Immature natural killer cell (primary cell): ENCODE results near the gene ANK2. TPM values are rescaled to one million over a fixed set of nuclear protein-coding genes. Genes with fewer than 3 reads are reported as not detected.
"Not testable (repeated sequence)": the region's sequence is repeated elsewhere in the genome, so short reads cannot be mapped to it uniquely, and the experiment has no call there.

Experiments used
- DNase-seq, 3 donors: peaks; one replicate each; pipeline ENCODE4 v3.0.0; 2022; ENCODE audit warnings: mixed read lengths in 1 of 3
- H3K27ac Mint-ChIP-seq, 6 donors: one replicate each; pipeline ENCODE4 v1.8.0; 2020; ENCODE audit warnings: mixed read lengths in 6 of 6, mild to moderate bottlenecking in 5 of 6, inconsistent platforms in 4 of 6, moderate library complexity in 3 of 6
- H3K27me3 Mint-ChIP-seq, 3 donors: one replicate each; pipeline ENCODE4 v1.8.0; 2020 to 2021; ENCODE audit warnings: low read depth in 3 of 3, mild to moderate bottlenecking in 3 of 3, mixed read lengths in 3 of 3, moderate library complexity in 3 of 3, inconsistent platforms in 1 of 3
- H3K36me3 Mint-ChIP-seq, 3 donors: one replicate each; pipeline ENCODE4 v1.8.0; 2020; ENCODE audit warnings: mixed read lengths in 3 of 3, inconsistent platforms in 2 of 3, mild to moderate bottlenecking in 2 of 3
- H3K4me1 Mint-ChIP-seq, 2 donors: one replicate each; pipeline ENCODE4 v1.8.0; 2020; ENCODE audit warnings: inconsistent platforms in 2 of 2, mild to moderate bottlenecking in 2 of 2, mixed read lengths in 2 of 2, moderate library complexity in 1 of 2
- H3K4me3 Mint-ChIP-seq, 5 donors: one replicate each; pipeline ENCODE4 v1.8.0; 2020; ENCODE audit warnings: mild to moderate bottlenecking in 5 of 5, mixed read lengths in 5 of 5, inconsistent platforms in 3 of 5, moderate library complexity in 3 of 5
- H3K9me3 Mint-ChIP-seq, 6 donors: one replicate each; pipeline ENCODE4 v1.8.0; 2020; ENCODE audit warnings: mild to moderate bottlenecking in 6 of 6, mixed read lengths in 6 of 6, inconsistent platforms in 4 of 6, moderate library complexity in 3 of 6
- polyA plus RNA-seq, 3 donors: library from polyadenylated mRNA; unstranded; fragments of 300-500 nt; fragmentation: Illumina TruSeq; gene quantifications; one replicate each; pipeline ENCODE4 v1.2.3, GENCODE V29; 2021

ANK2 gene
- polyA plus RNA-seq, 3 donors from 2014 or later: not detected

GRCh38 chr4:113179996-113180395 is 130.5 kb downstream of the ANK2 start:
- Mint-ChIP-seq H3K4me1 (no peaks in the 10 kb centered on the region), H3K27ac (no peak overlapping the region), H3K27me3 (peaks cover 0 to 5% (median 0%) of the 10 kb centered on the region in 3 donors), H3K36me3 (no peaks in the 10 kb centered on the region), H3K4me3 (no peak overlapping the region), H3K9me3 (peaks cover 0 to 2% (median 0%) of the 10 kb centered on the region in 6 donors)
- no peak for DNase-seq

- Mint-ChIP-seq H3K4me1 (no peaks in the 10 kb centered on the region), H3K36me3 (no peaks in the 10 kb centered on the region), H3K27me3 (peaks cover 0 to 4% (median 0%) of the 10 kb centered on the region in 3 donors), H3K9me3 (peaks cover 0 to 2% (median 0%) of the 10 kb centered on the region in 6 donors), H3K27ac (no peak overlapping the region), H3K4me3 (no peak overlapping the region)
- no peak for DNase-seq
Observed at GRCh38 chr4:113181289-113182007, 132.0 kb downstream of the ANK2 start.

- H3K4me1 Mint-ChIP-seq: no peaks in the 10 kb centered on the region
- no peak for DNase-seq
- H3K36me3 Mint-ChIP-seq: no peaks in the 10 kb centered on the region
- peaks cover 0 to 4% (median 0%) of the 10 kb centered on the region in 3 donors for H3K27me3 Mint-ChIP-seq
- peaks cover 0 to 2% (median 0%) of the 10 kb centered on the region in 6 donors for H3K9me3 Mint-ChIP-seq
- H3K4me3 Mint-ChIP-seq: no peak overlapping the region
- H3K27ac Mint-ChIP-seq: no peak overlapping the region
Observed at GRCh38 chr4:113183032-113183605, 133.7 kb downstream of the ANK2 start.

- not testable (repeated sequence) for H3K4me3 Mint-ChIP-seq, H3K27me3 Mint-ChIP-seq, H3K36me3 Mint-ChIP-seq, H3K4me1 Mint-ChIP-seq, H3K9me3 Mint-ChIP-seq, DNase-seq, H3K27ac Mint-ChIP-seq
Observed at GRCh38 chr4:113186220-113186619, 136.8 kb downstream of the ANK2 start.

GRCh38 chr4:113186913-113187312 is 137.5 kb downstream of the ANK2 start:
- no peak for DNase-seq
- no peaks in the 10 kb centered on the region for H3K4me1 Mint-ChIP-seq
- H3K4me3 Mint-ChIP-seq: no peak overlapping the region
- no peaks in the 10 kb centered on the region for H3K36me3 Mint-ChIP-seq
- H3K27me3 Mint-ChIP-seq: peaks cover 0 to 4% (median 0%) of the 10 kb centered on the region in 3 donors
- H3K9me3 Mint-ChIP-seq: peaks cover 0 to 2% (median 0%) of the 10 kb centered on the region in 6 donors
- no peak overlapping the region for H3K27ac Mint-ChIP-seq

- DNase-seq: no peak
- Mint-ChIP-seq H3K36me3 (no peaks in the 10 kb centered on the region), H3K27ac (no peak overlapping the region), H3K27me3 (peaks cover 0 to 4% (median 0%) of the 10 kb centered on the region in 3 donors), H3K4me1 (no peaks in the 10 kb centered on the region), H3K4me3 (no peak overlapping the region), H3K9me3 (peaks cover 0 to 2% (median 0%) of the 10 kb centered on the region in 6 donors)
Observed at GRCh38 chr4:113187358-113187757, 137.9 kb downstream of the ANK2 start.

GRCh38 chr4:113189546-113189945 is 140.1 kb downstream of the ANK2 start:
- H3K27me3 Mint-ChIP-seq: peaks cover 0 to 4% (median 0%) of the 10 kb centered on the region in 3 donors
- peaks cover 0 to 2% (median 0%) of the 10 kb centered on the region in 6 donors for H3K9me3 Mint-ChIP-seq
- H3K4me3 Mint-ChIP-seq: no peak overlapping the region
- DNase-seq: no peak
- H3K27ac Mint-ChIP-seq: no peak overlapping the region
- no peaks in the 10 kb centered on the region for H3K36me3 Mint-ChIP-seq
- no peaks in the 10 kb centered on the region for H3K4me1 Mint-ChIP-seq

- no peak overlapping the region for H3K27ac Mint-ChIP-seq
- no peaks in the 10 kb centered on the region for H3K36me3 Mint-ChIP-seq
- peaks cover 0 to 1% (median 0%) of the 10 kb centered on the region in 3 donors for H3K27me3 Mint-ChIP-seq
- no peaks in the 10 kb centered on the region for H3K4me1 Mint-ChIP-seq
- no peak overlapping the region for H3K4me3 Mint-ChIP-seq
- peaks cover 0 to 3% (median 0%) of the 10 kb centered on the region in 6 donors for H3K9me3 Mint-ChIP-seq
- no peak for DNase-seq
Observed at GRCh38 chr4:113209153-113209552, 159.7 kb downstream of the ANK2 start.

- no peak overlapping the region for H3K4me3 Mint-ChIP-seq
- no peak overlapping the region for H3K27ac Mint-ChIP-seq
- H3K4me1 Mint-ChIP-seq: no peaks in the 10 kb centered on the region
- peaks cover 0 to 3% (median 0%) of the 10 kb centered on the region in 6 donors for H3K9me3 Mint-ChIP-seq
- no peaks in the 10 kb centered on the region for H3K36me3 Mint-ChIP-seq
- no peak for DNase-seq
- peaks cover 0 to 1% (median 0%) of the 10 kb centered on the region in 3 donors for H3K27me3 Mint-ChIP-seq
Observed at GRCh38 chr4:113209652-113210320, 160.3 kb downstream of the ANK2 start.

- H3K27me3 Mint-ChIP-seq: peaks cover 0 to 3% (median 0%) of the 10 kb centered on the region in 3 donors
- H3K9me3 Mint-ChIP-seq: peaks cover 0 to 2% (median 0%) of the 10 kb centered on the region in 6 donors
- H3K27ac Mint-ChIP-seq: no peak overlapping the region
- H3K36me3 Mint-ChIP-seq: no peaks in the 10 kb centered on the region
- no peaks in the 10 kb centered on the region for H3K4me1 Mint-ChIP-seq
- no peak for DNase-seq
- H3K4me3 Mint-ChIP-seq: no peak overlapping the region
Observed at GRCh38 chr4:113212613-113213012, 163.2 kb downstream of the ANK2 start.

GRCh38 chr4:113221990-113222389 is 172.5 kb downstream of the ANK2 start:
- no peaks in the 10 kb centered on the region for H3K4me1 Mint-ChIP-seq
- DNase-seq: no peak

GRCh38 chr4:113222471-113222870 is 173.0 kb downstream of the ANK2 start:
- Mint-ChIP-seq H3K4me3 (no peak overlapping the region), H3K9me3 (peaks cover 0 to 6% (median 2%) of the 10 kb centered on the region in 6 donors)

More at GRCh38 chr4:113221990-113222389, 172.5 kb downstream of the ANK2 start:
- H3K4me3 Mint-ChIP-seq: no peak overlapping the region
- H3K27me3 Mint-ChIP-seq: peaks cover 0 to 3% (median 0%) of the 10 kb centered on the region in 3 donors
- peaks cover 0 to 6% (median 2%) of the 10 kb centered on the region in 6 donors for H3K9me3 Mint-ChIP-seq
- H3K36me3 Mint-ChIP-seq: no peaks in the 10 kb centered on the region
- no peak overlapping the region for H3K27ac Mint-ChIP-seq

GRCh38 chr4:113223001-113223400 is 173.5 kb downstream of the ANK2 start:
- Mint-ChIP-seq H3K4me1 (no peaks in the 10 kb centered on the region), H3K27me3 (no peaks in the 10 kb centered on the region), H3K4me3 (no peak overlapping the region), H3K36me3 (no peaks in the 10 kb centered on the region), H3K27ac (no peak overlapping the region), H3K9me3 (peaks cover 0 to 6% (median 2%) of the 10 kb centered on the region in 6 donors)
- no peak for DNase-seq

More at GRCh38 chr4:113222471-113222870, 173.0 kb downstream of the ANK2 start:
- H3K27ac Mint-ChIP-seq: no peak overlapping the region
- DNase-seq: no peak
- H3K36me3 Mint-ChIP-seq: no peaks in the 10 kb centered on the region
- no peaks in the 10 kb centered on the region for H3K4me1 Mint-ChIP-seq
- peaks cover 0 to 1% (median 0%) of the 10 kb centered on the region in 3 donors for H3K27me3 Mint-ChIP-seq

- peaks cover 0 to 6% (median 0%) of the 10 kb centered on the region in 6 donors for H3K9me3 Mint-ChIP-seq
- no peaks in the 10 kb centered on the region for H3K4me1 Mint-ChIP-seq
- no peak for DNase-seq
- H3K27ac Mint-ChIP-seq: no peak overlapping the region
- H3K4me3 Mint-ChIP-seq: no peak overlapping the region
- H3K27me3 Mint-ChIP-seq: peaks cover 0 to 2% (median 0%) of the 10 kb centered on the region in 3 donors
- no peaks in the 10 kb centered on the region for H3K36me3 Mint-ChIP-seq
Observed at GRCh38 chr4:113232194-113232593, 182.7 kb downstream of the ANK2 start.
